Tibial artery (tissue), 4 donors: ENCODE results near the gene CMSS1.

ENCODE experiments used
- DNase-seq, 2 donors: peaks; one replicate each; pipeline ENCODE4 v3.0.0-alpha.2; 2019
- H3K27ac ChIP-seq, 2 donors: fragments of 200-600 bp; sonication (generic) in 1 of 2; 1 replicate in 1 of 2; 2 replicates in 1 of 2; pipeline ENCODE4 v1.5.1; 2018 to 2019; ENCODE audit warnings: mild to moderate bottlenecking in 1 of 2
- H3K27me3 ChIP-seq, 2 donors: fragments of 200-600 bp; sonication (generic) in 1 of 2; one replicate each; pipeline versions ENCODE4 v1.5.1 to v1.6.0; 2016 to 2019
- H3K36me3 ChIP-seq, 3 donors: fragments of 200-600 bp; sonication (generic) in 2 of 3; one replicate each; pipeline ENCODE4 v1.5.1; 2016 to 2019; ENCODE audit warnings: mild to moderate bottlenecking in 2 of 3
- H3K4me1 ChIP-seq, 4 donors: fragments of 200-600 bp; sonication (generic) in 2 of 4; 1 replicate in 3 of 4; 2 replicates in 1 of 4; pipeline ENCODE4 v1.5.1; 2016 to 2019
- H3K4me3 ChIP-seq, 2 donors: fragments of 200-600 bp; sonication (generic) in 1 of 2; 1 replicate in 1 of 2; 2 replicates in 1 of 2; pipeline ENCODE4 v1.5.1; 2018 to 2019; ENCODE audit warnings: mild to moderate bottlenecking in 2 of 2
- H3K9me3 ChIP-seq, 3 donors: fragments of 200-600 bp; sonication (generic) in 1 of 3; one replicate each; pipeline ENCODE4 v1.5.1; 2016 to 2019
- intact Hi-C: fragments of 100-400 bp; cut with DNase I; formaldehyde crosslinking; loops from one replicate; pipeline ENCODE4 v1.15.0; 2023; ENCODE audit warnings: low total_unique reads
- TF ChIP-seq, protein P1 (sequence below), 2 experiments: fragments of 200-600 bp in 1 of 2; fragments of 450-650 bp in 1 of 2; IDR thresholded peaks; one replicate each; pipeline ENCODE4 v1.5.1; 2017 to 2019; ENCODE audit warnings: antibody characterized with exemption in 2 of 2, mild to moderate bottlenecking in 1 of 2, moderate library complexity in 1 of 2

The CMSS1 gene

DNA sequence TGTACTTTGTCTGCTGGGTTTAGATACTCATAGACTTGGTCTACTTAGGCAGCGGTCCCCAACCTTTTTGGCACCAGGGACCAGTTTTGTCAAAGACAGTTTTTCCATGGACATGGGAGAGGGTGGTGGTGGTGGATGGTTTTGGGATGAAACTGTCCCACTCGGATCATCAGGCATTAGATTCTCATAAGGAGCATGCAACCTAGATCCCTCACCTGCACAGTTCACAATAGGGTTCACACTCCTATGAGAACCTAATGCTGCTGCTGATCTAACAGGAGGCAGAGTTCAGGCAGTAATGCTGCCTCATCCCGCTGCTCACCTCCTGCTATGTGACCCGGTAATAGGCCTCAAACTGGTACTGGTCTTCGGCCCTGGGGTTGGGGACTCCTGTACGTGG, 45.3 kb downstream of the CMSS1 start:
- Histone ChIP-seq H3K4me1 (peaks cover 0 to 100% (median 61%) of the 10 kb centered on the region in 4 donors), H3K4me3 (no peak overlapping the region), H3K9me3 (no peaks in the 10 kb centered on the region), H3K27ac (peak overlapping the region; percentile 96 to 97), H3K27me3 (no peaks in the 10 kb centered on the region), H3K36me3 (peaks cover 14 to 42% (median 25%) of the 10 kb centered on the region in 3 donors)
- intact Hi-C loops, result no loop called here
- DNase-seq, result no peak
- TF ChIP-seq, protein P1, sequence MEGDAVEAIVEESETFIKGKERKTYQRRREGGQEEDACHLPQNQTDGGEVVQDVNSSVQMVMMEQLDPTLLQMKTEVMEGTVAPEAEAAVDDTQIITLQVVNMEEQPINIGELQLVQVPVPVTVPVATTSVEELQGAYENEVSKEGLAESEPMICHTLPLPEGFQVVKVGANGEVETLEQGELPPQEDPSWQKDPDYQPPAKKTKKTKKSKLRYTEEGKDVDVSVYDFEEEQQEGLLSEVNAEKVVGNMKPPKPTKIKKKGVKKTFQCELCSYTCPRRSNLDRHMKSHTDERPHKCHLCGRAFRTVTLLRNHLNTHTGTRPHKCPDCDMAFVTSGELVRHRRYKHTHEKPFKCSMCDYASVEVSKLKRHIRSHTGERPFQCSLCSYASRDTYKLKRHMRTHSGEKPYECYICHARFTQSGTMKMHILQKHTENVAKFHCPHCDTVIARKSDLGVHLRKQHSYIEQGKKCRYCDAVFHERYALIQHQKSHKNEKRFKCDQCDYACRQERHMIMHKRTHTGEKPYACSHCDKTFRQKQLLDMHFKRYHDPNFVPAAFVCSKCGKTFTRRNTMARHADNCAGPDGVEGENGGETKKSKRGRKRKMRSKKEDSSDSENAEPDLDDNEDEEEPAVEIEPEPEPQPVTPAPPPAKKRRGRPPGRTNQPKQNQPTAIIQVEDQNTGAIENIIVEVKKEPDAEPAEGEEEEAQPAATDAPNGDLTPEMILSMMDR (IDR thresholded peaks at IDR 0.05), result no peak

DNA sequence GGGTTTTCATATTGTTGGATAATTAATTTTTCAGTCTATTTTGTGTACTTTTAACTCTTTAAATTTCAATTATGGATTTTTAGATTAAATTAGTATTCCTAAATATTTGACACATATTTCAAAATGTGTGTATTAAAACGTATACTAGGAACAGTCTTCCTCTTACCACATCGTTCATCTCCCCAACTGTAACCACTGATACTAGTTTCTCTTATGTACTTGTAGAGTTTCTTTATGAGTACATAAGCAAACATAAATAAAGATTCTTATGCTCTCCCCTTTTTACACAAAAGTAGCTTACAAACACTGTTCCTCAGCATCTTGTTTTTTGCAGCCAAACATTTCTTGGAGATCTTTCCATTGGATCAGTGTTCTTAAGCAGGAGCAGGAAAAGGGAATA, 45.9 kb downstream of the CMSS1 start:
- TF ChIP-seq, protein P1 (IDR thresholded peaks at IDR 0.05), result no peak

GRCh38 chr3:99864289-99864688, 46.6 kb downstream of the CMSS1 start:
- Histone ChIP-seq H3K9me3 (no peaks in the 10 kb centered on the region), H3K4me3 (no peak overlapping the region), H3K27me3 (no peaks in the 10 kb centered on the region), H3K36me3 (peaks cover 14 to 30% (median 22%) of the 10 kb centered on the region in 3 donors), H3K27ac (peak overlapping the region; percentile 96 to 97), H3K4me1 (peaks cover 0 to 100% (median 57%) of the 10 kb centered on the region in 4 donors)
- DNase-seq, result no peak
- TF ChIP-seq, protein P1 (IDR thresholded peaks at IDR 0.05), result no peak
- intact Hi-C loops, result no loop called here

More for the DNA sequence above, 45.9 kb downstream of the CMSS1 start:
- H3K27me3 ChIP-seq, result no peaks in the 10 kb centered on the region
- H3K27ac ChIP-seq, result peak overlapping the region; percentile 96 to 97
- H3K36me3 ChIP-seq, result peaks cover 14 to 37% (median 22%) of the 10 kb centered on the region in 3 donors
- no peaks in the 10 kb centered on the region for H3K9me3 ChIP-seq
- H3K4me1 ChIP-seq, result peaks cover 0 to 100% (median 59%) of the 10 kb centered on the region in 4 donors
- no peak for DNase-seq
- intact Hi-C loops, result no loop called here
- H3K4me3 ChIP-seq, result no peak overlapping the region

DNA sequence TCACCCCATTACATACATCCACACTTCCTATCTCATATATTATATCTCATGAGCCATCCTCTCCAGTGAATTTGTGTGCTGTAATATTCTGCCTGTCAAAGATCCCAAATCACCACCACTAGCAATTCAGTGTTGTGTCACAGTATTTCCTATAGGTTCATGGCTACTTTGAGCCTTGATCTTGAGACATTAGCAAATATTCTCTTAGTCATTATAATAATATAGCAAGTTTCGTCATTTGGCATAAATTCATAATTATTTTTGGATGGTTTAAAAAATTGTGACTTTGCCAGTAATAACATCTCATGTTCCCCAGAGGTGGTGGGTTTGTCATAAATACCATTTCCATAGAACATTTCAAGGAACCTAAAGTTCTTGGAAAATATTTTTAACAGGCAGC, 47.7 kb downstream of the CMSS1 start:
- Histone ChIP-seq H3K9me3 (no peaks in the 10 kb centered on the region), H3K27ac (peak overlapping the region; percentile 96 to 97), H3K4me3 (no peak overlapping the region), H3K4me1 (peaks cover 0 to 100% (median 58%) of the 10 kb centered on the region in 4 donors), H3K27me3 (no peaks in the 10 kb centered on the region), H3K36me3 (peaks cover 14 to 29% (median 22%) of the 10 kb centered on the region in 3 donors)
- TF ChIP-seq, protein P1 (IDR thresholded peaks at IDR 0.05), result no peak
- intact Hi-C loops, result no loop called here
- no peak for DNase-seq

GRCh38 chr3:99866261-99866761, 48.6 kb downstream of the CMSS1 start:
- DNase-seq, result no peak
- Histone ChIP-seq H3K27ac (peak overlapping the region; percentile 96 to 97), H3K9me3 (no peaks in the 10 kb centered on the region), H3K36me3 (peaks cover 12 to 29% (median 22%) of the 10 kb centered on the region in 3 donors), H3K4me3 (peak overlapping the region in 1 of 2 donors; percentile 1), H3K27me3 (no peaks in the 10 kb centered on the region), H3K4me1 (peaks cover 0 to 100% (median 59%) of the 10 kb centered on the region in 4 donors)
- intact Hi-C loops, result no loop called here
- TF ChIP-seq, protein P1 (IDR thresholded peaks at IDR 0.05), result no peak
